HepG2 (cell line): Measurements from ENCODE around the gene LRRC27. TPM values are rescaled to one million over a fixed set of nuclear protein-coding genes. Genes with fewer than 3 reads are reported as not detected.

Experiments used
- AFF4 ChIP-seq: sonication (generic); formaldehyde crosslinking; IDR thresholded peaks from 2 replicates; pipeline ENCODE4 v1.4.0; 2020; ENCODE audit warnings: missing genetic modification reagents
- AKAP8 ChIP-seq: sonication (generic); formaldehyde crosslinking; IDR thresholded peaks from 2 replicates; pipeline ENCODE4 v1.5.1; 2020; ENCODE audit warnings: mild to moderate bottlenecking, missing genetic modification reagents
- ARID3A ChIP-seq: IDR thresholded peaks from 2 replicates; pipeline ENCODE4 v1.6.1; 2012; ENCODE audit warnings: low read depth, low read length, improper control_type of control experiment
- ARNTL ChIP-seq: sonication (generic); formaldehyde crosslinking; IDR thresholded peaks from 2 replicates; pipeline ENCODE4 v1.4.0; 2020; ENCODE audit warnings: mild to moderate bottlenecking, missing genetic modification reagents
- ATAD3A ChIP-seq: sonication (generic); formaldehyde crosslinking; IDR thresholded peaks from 2 replicates; pipeline ENCODE4 v1.4.0; 2020; ENCODE audit warnings: missing genetic modification reagents
- BRCA1 ChIP-seq: sonication (generic); formaldehyde crosslinking; IDR thresholded peaks from 2 replicates; pipeline ENCODE4 v1.4.0; 2020; ENCODE audit warnings: missing genetic modification reagents
- ERF ChIP-seq: IDR thresholded peaks from 2 replicates; pipeline ENCODE4 v1.6.1; 2018; ENCODE audit warnings: missing biosample characterization, missing genetic modification reagents
- GATAD1 ChIP-seq: IDR thresholded peaks from 2 replicates; pipeline ENCODE4 v1.6.1; 2016; ENCODE audit warnings: missing genetic modification reagents, missing compliant biosample characterization
- HOXA5 ChIP-seq: sonication (generic); formaldehyde crosslinking; IDR thresholded peaks from 2 replicates; pipeline ENCODE4 v1.4.0; 2020; ENCODE audit warnings: missing genetic modification reagents
- LRRFIP1 ChIP-seq: sonication (generic); formaldehyde crosslinking; conservative IDR thresholded peaks from 2 replicates; pipeline ENCODE4 v1.4.0; 2020; ENCODE audit warnings: missing genetic modification reagents
- MXD4 ChIP-seq: IDR thresholded peaks from 2 replicates; pipeline ENCODE4 v1.6.1; 2016; ENCODE audit warnings: mild to moderate bottlenecking, missing biosample characterization, missing genetic modification reagents
- NFE2L1 ChIP-seq: sonication (generic); formaldehyde crosslinking; IDR thresholded peaks from 2 replicates; pipeline ENCODE4 v1.4.0; 2020; ENCODE audit warnings: missing genetic modification reagents, mild to moderate bottlenecking, borderline replicate concordance
- PBX3 ChIP-seq: sonication (generic); formaldehyde crosslinking; IDR thresholded peaks from 2 replicates; pipeline ENCODE4 v1.8.1; 2023; ENCODE audit warnings: missing genetic modification reagents, inconsistent platforms, borderline replicate concordance
- SP5 ChIP-seq: IDR thresholded peaks from 2 replicates; pipeline ENCODE4 v1.6.1; 2016; ENCODE audit warnings: low read depth, borderline replicate concordance
- STAT6 ChIP-seq: sonication (generic); formaldehyde crosslinking; IDR thresholded peaks from 2 replicates; pipeline ENCODE4 v1.4.0; 2020; ENCODE audit warnings: missing genetic modification reagents, mild to moderate bottlenecking, borderline replicate concordance
- XRCC5 ChIP-seq: fragments of 200-400 bp; formaldehyde crosslinking; optimal IDR thresholded peaks from 2 replicates; pipeline ENCODE3; 2017; ENCODE audit warnings: mild to moderate bottlenecking, low read length
- ZBTB7B ChIP-seq: sonication (generic); formaldehyde crosslinking; IDR thresholded peaks from 2 replicates; pipeline ENCODE4 v1.4.0; 2020; ENCODE audit warnings: missing genetic modification reagents
- polyA plus RNA-seq, 8 experiments: library from polyadenylated mRNA; depleted of rRNA in 3 of 8; stranded (reverse) in 7 of 8; unstranded in 1 of 8; fragments of >200 nt; fragmentation: Illumina TruSeq in 4 of 8; extraction: Trizol in 4 of 8; gene quantifications; 2 replicates each; pipeline versions ENCODE4 v1.2.1 to v1.2.3, GENCODE V29; 2011 to 2016; ENCODE audit warnings: low read depth in 4 of 8, missing spikeins in 1 of 8, mixed read lengths in 1 of 8; ENCODE audit not compliant: insufficient read depth in 1 of 8
- total RNA-seq, 5 experiments: library from RNA; depleted of rRNA; stranded (reverse); fragments of >200 nt; fragmentation: Illumina TruSeq; extraction: Trizol; gene quantifications; 2 replicates each; pipeline ENCODE4 v1.2.3, GENCODE V29; 2016; ENCODE audit warnings: low read depth in 1 of 5

LRRC27 gene
- total and polyA plus RNA-seq, 2 of the 13 experiments (the other 11 are each of a cell fraction or from before 2014, with no cell fraction given) = 4.2 to 4.6 TPM

- no peak for TF ChIP-seq AFF4 (CRISPR knock-in tag)
- TF ChIP-seq GATAD1 = no peak
- TF ChIP-seq LRRFIP1 (CRISPR knock-in tag) = no peak
- TF ChIP-seq NFE2L1 (CRISPR knock-in tag) = no peak
- TF ChIP-seq ZBTB7B (CRISPR knock-in tag) = peak; percentile 81; the same call in 1 of the 2 replicates
- TF ChIP-seq STAT6 (CRISPR knock-in tag) = no peak
- TF ChIP-seq ARID3A = no peak
- TF ChIP-seq PBX3 (CRISPR knock-in tag) = 0 out of 2 replicates have a peak, but pooled peaks have one; percentile 28
- peak; percentile 74 for TF ChIP-seq HOXA5 (CRISPR knock-in tag)
- TF ChIP-seq BRCA1 = no peak; the same call in 1 of the 2 replicates
- peak; percentile 48; the same call in 1 of the 2 replicates for TF ChIP-seq ARNTL
- TF ChIP-seq SP5 (CRISPR knock-in tag) = peak; percentile 72; the same call in 1 of the 2 replicates
- no peak for TF ChIP-seq ATAD3A (CRISPR knock-in tag)
- no peak for TF ChIP-seq XRCC5
- TF ChIP-seq ERF (CRISPR knock-in tag) = peak; percentile 58
- TF ChIP-seq MXD4 = no peak
- TF ChIP-seq AKAP8 = peak; percentile 80; the same call in 1 of the 2 replicates
Observed at GRCh38 chr10:132395704-132396493, 63.9 kb downstream of the LRRC27 start (continued).
